ENCODE data around the gene PAFAH2.
"Not testable (repeated sequence)": the region's sequence is repeated elsewhere in the genome, so short reads cannot be mapped to it uniquely, and the experiment has no call there.

Gene PAFAH2

GRCh38 chr1:25985171-25985570, 12.7 kb downstream of the PAFAH2 start:
- DNase-seq (ENCODE audit: low read depth), result no peak

- no peak for DNase-seq (ENCODE audit: low read depth)
Observed at GRCh38 chr1:25979210-25979609, 18.7 kb downstream of the PAFAH2 start.

- DNase-seq (ENCODE audit: low read depth), result no peak
Observed at GRCh38 chr1:25978403-25978802, 19.5 kb downstream of the PAFAH2 start.

GRCh38 chr1:25977801-25978200, 20.1 kb downstream of the PAFAH2 start:
- DNase-seq (ENCODE audit: low read depth), result no peak

GRCh38 chr1:25973610-25974321, 24.1 kb downstream of the PAFAH2 start:
- DNase-seq (ENCODE audit: low read depth), result no peak

GRCh38 chr1:25971811-25972180, 26.1 kb downstream of the PAFAH2 start:
- no peak for DNase-seq (ENCODE audit: low read depth)

GRCh38 chr1:25971066-25971810, 26.6 kb downstream of the PAFAH2 start:
- no peak for DNase-seq (ENCODE audit: low read depth)

GRCh38 chr1:25967308-25967707, 30.6 kb downstream of the PAFAH2 start:
- no peak for DNase-seq (ENCODE audit: low read depth)

- no peak for DNase-seq (ENCODE audit: low read depth)
Observed at GRCh38 chr1:25959611-25960010, 38.3 kb downstream of the PAFAH2 start.

GRCh38 chr1:25958465-25958864, 39.4 kb downstream of the PAFAH2 start:
- DNase-seq (ENCODE audit: low read depth), result no peak

- DNase-seq (ENCODE audit: low read depth), result no peak
Observed at GRCh38 chr1:25955553-25955952, 42.3 kb downstream of the PAFAH2 start.

- DNase-seq (ENCODE audit: low read depth), result no peak
Observed at GRCh38 chr1:25954282-25954938, 43.5 kb downstream of the PAFAH2 start.

GRCh38 chr1:25952841-25953401, 44.9 kb downstream of the PAFAH2 start:
- DNase-seq (ENCODE audit: low read depth), result no peak

- DNase-seq (ENCODE audit: low read depth), result no peak
Observed at GRCh38 chr1:25948641-25949040, 49.2 kb downstream of the PAFAH2 start.

- DNase-seq (ENCODE audit: low read depth), result no peak
Observed at GRCh38 chr1:25947027-25947426, 50.8 kb downstream of the PAFAH2 start.

- no peak for DNase-seq (ENCODE audit: low read depth)
Observed at GRCh38 chr1:25945761-25946160, 52.1 kb downstream of the PAFAH2 start.

GRCh38 chr1:25944986-25945385, 52.9 kb downstream of the PAFAH2 start:
- DNase-seq (ENCODE audit: low read depth), result no peak

- not testable (repeated sequence) for DNase-seq (ENCODE audit: low read depth)
Observed at GRCh38 chr1:25943511-25943910, 54.4 kb downstream of the PAFAH2 start.

- no peak for DNase-seq (ENCODE audit: low read depth)
Observed at GRCh38 chr1:25936947-25937346, 60.9 kb downstream of the PAFAH2 start.

- DNase-seq (ENCODE audit: low read depth), result no peak
Observed at GRCh38 chr1:25933479-25934365, 64.1 kb downstream of the PAFAH2 start.

- not testable (repeated sequence) for DNase-seq (ENCODE audit: low read depth)
Observed at GRCh38 chr1:25932811-25933400, 65.0 kb downstream of the PAFAH2 start.

All from stimulated activated CD8-positive, alpha-beta memory T cell treated with anti-CD3 and anti-CD28 coated beads, Interleukin-12 subunit alpha, Interleukin-12 subunit beta, amount 100 ng/mL, for 1 hour (primary cell).